Neural progenitor cell (in vitro differentiated cells): ENCODE results near the gene AGAP5. TPM values are rescaled to one million over a fixed set of nuclear protein-coding genes. Genes with fewer than 3 reads are reported as not detected.
"Not testable (repeated sequence)": the region's sequence is repeated elsewhere in the genome, so short reads cannot be mapped to it uniquely, and the experiment has no call there.

ENCODE experiments used
- DNase-seq: peaks from one replicate; pipeline ENCODE4 v3.0.0-alpha.2; 2016; ENCODE audit warnings: low spot score
- H2AFZ ChIP-seq: fragments of 200-600 bp; sonication (generic); replicated peaks from 2 replicates; pipeline ENCODE4 v1.6.1; 2016; ENCODE audit warnings: antibody characterized with exemption
- H3F3A ChIP-seq: fragments of 200-600 bp; sonication (generic); 2 replicates; pipeline ENCODE4 v1.6.1; 2016; ENCODE audit warnings: antibody characterized with exemption, low read depth
- H3K27ac ChIP-seq: fragments of 200-600 bp; sonication (generic); 2 replicates; pipeline ENCODE4 v1.5.1; 2016; ENCODE audit warnings: mild to moderate bottlenecking
- H3K27me3 ChIP-seq: fragments of 200-600 bp; sonication (generic); 2 replicates; pipeline ENCODE4 v1.6.1; 2016; ENCODE audit warnings: mild to moderate bottlenecking, moderate library complexity
- H3K36me3 ChIP-seq: fragments of 200-600 bp; sonication (generic); 2 replicates; pipeline ENCODE4 v1.5.1; 2016
- H3K4me1 ChIP-seq: fragments of 200-600 bp; sonication (generic); 2 replicates; pipeline ENCODE4 v1.6.1; 2016; ENCODE audit warnings: mixed run types
- H3K4me2 ChIP-seq: fragments of 200-600 bp; sonication (generic); 2 replicates; pipeline ENCODE4 v1.6.1; 2016
- H3K4me3 ChIP-seq: fragments of 200-600 bp; sonication (generic); 2 replicates; pipeline ENCODE4 v1.5.1; 2016
- H3K79me2 ChIP-seq: fragments of 200-600 bp; sonication (generic); 2 replicates; pipeline ENCODE4 v1.6.1; 2016; ENCODE audit warnings: low read depth
- H3K9ac ChIP-seq: fragments of 200-600 bp; sonication (generic); 2 replicates; pipeline ENCODE4 v1.6.1; 2016
- H3K9me3 ChIP-seq: fragments of 200-600 bp; sonication (generic); 2 replicates; pipeline ENCODE4 v1.5.1; 2016; ENCODE audit warnings: low read depth
- H4K20me1 ChIP-seq: fragments of 200-600 bp; sonication (generic); 2 replicates; pipeline ENCODE4 v1.6.1; 2016; ENCODE audit warnings: low read depth
- H3K27ac Mint-ChIP-seq: 3 replicates; pipeline ENCODE4 v1.8.0; 2021; ENCODE audit warnings: mixed read lengths
- H3K27me3 Mint-ChIP-seq: 2 replicates; pipeline ENCODE4 v1.8.0; 2022; ENCODE audit warnings: low read depth, mild to moderate bottlenecking, inconsistent platforms, moderate library complexity, mixed read lengths; ENCODE audit not compliant: insufficient read depth
- H3K36me3 Mint-ChIP-seq: 3 replicates; pipeline ENCODE4 v1.8.0; 2021; ENCODE audit warnings: mixed read lengths
- H3K4me1 Mint-ChIP-seq: 3 replicates; pipeline ENCODE4 v1.8.0; 2021; ENCODE audit warnings: mixed read lengths
- H3K4me3 Mint-ChIP-seq: 3 replicates; pipeline ENCODE4 v1.8.0; 2021; ENCODE audit warnings: mild to moderate bottlenecking, moderate library complexity, mixed read lengths
- H3K9me3 Mint-ChIP-seq: 3 replicates; pipeline ENCODE4 v1.8.0; 2020; ENCODE audit warnings: mixed read lengths
- EZH2 ChIP-seq: fragments of 200-600 bp; sonication (generic); IDR thresholded peaks from 2 replicates; pipeline ENCODE4 v1.6.1; 2017; ENCODE audit warnings: antibody characterized with exemption, mild to moderate bottlenecking, moderate library complexity
- EZH2phosphoT487 ChIP-seq: fragments of 200-600 bp; sonication (generic); IDR thresholded peaks from 2 replicates; pipeline ENCODE4 v1.6.1; 2017; ENCODE audit warnings: antibody characterized with exemption
- total RNA-seq: library from RNA; depleted of rRNA; stranded (reverse); fragments of >200 nt; gene quantifications from 2 replicates; pipeline ENCODE4 v1.2.3, GENCODE V29; 2015; ENCODE audit warnings: low replicate concordance
- TF ChIP-seq, protein P1 (sequence below): fragments of 200-600 bp; sonication (generic); IDR thresholded peaks from 2 replicates; pipeline ENCODE4 v1.5.1; 2017; ENCODE audit warnings: antibody characterized with exemption, mild to moderate bottlenecking

The AGAP5 gene
- 8.3 and 9.4 TPM in 2 replicates for total RNA-seq

DNA sequence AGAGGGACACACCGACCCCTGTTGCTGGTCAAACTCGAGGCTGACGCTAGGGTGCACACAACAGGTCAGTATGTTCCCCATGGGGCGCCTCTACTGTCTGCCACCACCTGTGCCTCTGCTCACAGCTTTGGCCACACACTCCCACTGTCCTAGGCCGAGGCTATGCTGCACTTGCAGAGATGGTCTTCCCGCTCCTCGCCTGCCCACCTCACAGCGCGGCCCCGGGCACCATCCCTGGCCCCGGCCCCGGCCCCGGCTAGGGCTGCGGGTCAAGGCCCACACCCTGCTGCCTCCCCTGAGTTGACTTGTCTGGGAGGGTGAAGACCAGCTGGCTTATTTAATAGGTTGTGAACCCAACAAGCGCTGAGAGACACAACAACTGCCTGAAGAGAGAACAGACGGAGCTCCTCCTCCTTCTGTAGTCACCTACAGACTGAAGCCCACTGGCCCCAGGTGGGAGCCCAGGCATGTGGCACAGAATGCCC lies at the start of gene AGAP5:
TSS of gene AGAP5 (minus strand) at position 435 of the 485 bp plus-strand sequence. CDS start at position 81, 354 bp downstream.
- H2AFZ ChIP-seq, H3K4me1 Mint-ChIP-seq, H3K4me1 ChIP-seq, H3K36me3 Mint-ChIP-seq, H4K20me1 ChIP-seq, H3K9me3 ChIP-seq, H3K36me3 ChIP-seq, H3K27ac Mint-ChIP-seq, H3K79me2 ChIP-seq, H3F3A ChIP-seq, H3K27ac ChIP-seq, H3K9me3 Mint-ChIP-seq, H3K4me3 ChIP-seq, H3K9ac ChIP-seq, H3K4me3 Mint-ChIP-seq, DNase-seq, H3K27me3 ChIP-seq, H3K4me2 ChIP-seq, H3K27me3 Mint-ChIP-seq: not testable (repeated sequence)

DNA sequence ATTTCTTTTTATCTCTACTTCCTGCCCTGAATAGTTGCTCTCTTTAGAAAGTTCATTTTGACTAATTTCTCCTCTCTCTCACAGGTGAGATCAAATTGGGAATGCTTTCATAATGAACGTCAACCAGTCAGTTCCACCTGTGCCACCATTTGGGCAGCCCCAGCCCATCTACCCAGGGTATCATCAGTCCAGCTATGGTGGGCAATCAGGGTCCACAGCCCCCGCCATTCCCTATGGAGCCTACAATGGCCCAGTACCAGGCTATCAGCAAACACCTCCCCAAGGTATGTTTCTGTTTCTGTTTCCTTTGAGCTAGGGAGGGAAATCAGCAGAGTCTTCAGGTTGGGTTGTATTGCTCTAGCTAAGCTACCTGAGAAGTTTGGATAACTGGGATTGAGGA lies 48.8 kb upstream of the AGAP5 start:
- Mint-ChIP-seq H3K4me1 (peaks cover 21% of the 10 kb centered on the region), H3K36me3 (peaks cover 9% of the 10 kb centered on the region), H3K27me3 (no peaks in the 10 kb centered on the region), H3K9me3 (no peaks in the 10 kb centered on the region), H3K4me3 (peak overlapping the region; percentile 18), H3K27ac (no peak overlapping the region)
- Histone ChIP-seq H3F3A (peaks cover 30% of the 10 kb centered on the region), H3K27me3 (no peaks in the 10 kb centered on the region), H3K4me3 (no peak overlapping the region), H3K79me2 (peaks cover 43% of the 10 kb centered on the region), H3K4me1 (peaks cover 6% of the 10 kb centered on the region), H3K27ac (no peak overlapping the region), H3K4me2 (no peak overlapping the region), H2AFZ (no peak overlapping the region), H3K36me3 (peaks cover under 1% of the 10 kb centered on the region), H3K9me3 (no peaks in the 10 kb centered on the region), H4K20me1 (peaks cover 5% of the 10 kb centered on the region), H3K9ac (no peak overlapping the region)
- TF ChIP-seq EZH2phosphoT487: no peak
- TF ChIP-seq EZH2: no peak
- TF ChIP-seq, protein P1, sequence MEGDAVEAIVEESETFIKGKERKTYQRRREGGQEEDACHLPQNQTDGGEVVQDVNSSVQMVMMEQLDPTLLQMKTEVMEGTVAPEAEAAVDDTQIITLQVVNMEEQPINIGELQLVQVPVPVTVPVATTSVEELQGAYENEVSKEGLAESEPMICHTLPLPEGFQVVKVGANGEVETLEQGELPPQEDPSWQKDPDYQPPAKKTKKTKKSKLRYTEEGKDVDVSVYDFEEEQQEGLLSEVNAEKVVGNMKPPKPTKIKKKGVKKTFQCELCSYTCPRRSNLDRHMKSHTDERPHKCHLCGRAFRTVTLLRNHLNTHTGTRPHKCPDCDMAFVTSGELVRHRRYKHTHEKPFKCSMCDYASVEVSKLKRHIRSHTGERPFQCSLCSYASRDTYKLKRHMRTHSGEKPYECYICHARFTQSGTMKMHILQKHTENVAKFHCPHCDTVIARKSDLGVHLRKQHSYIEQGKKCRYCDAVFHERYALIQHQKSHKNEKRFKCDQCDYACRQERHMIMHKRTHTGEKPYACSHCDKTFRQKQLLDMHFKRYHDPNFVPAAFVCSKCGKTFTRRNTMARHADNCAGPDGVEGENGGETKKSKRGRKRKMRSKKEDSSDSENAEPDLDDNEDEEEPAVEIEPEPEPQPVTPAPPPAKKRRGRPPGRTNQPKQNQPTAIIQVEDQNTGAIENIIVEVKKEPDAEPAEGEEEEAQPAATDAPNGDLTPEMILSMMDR: no peak
- DNase-seq: no peak

DNA sequence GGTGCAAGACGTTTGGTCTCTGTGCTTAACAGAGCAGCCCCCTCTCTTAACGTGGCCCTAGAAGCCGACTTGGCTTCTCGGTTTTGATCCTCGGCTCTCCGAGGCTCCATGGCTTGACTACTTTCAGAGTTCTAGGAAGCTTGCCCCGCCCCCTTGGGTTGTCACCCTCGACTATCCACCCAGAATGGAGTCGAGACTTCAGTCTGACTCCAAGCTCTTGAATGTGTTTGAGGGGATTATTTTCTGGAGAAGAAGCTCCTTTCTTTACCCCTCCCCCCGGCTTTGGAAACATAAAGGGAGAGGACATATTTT lies 46.7 kb upstream of the AGAP5 start:
- peaks cover 6% of the 10 kb centered on the region for H3K4me1 ChIP-seq
- H3K4me3 ChIP-seq: peak overlapping the region; percentile 70
- no peaks in the 10 kb centered on the region for H3K27me3 ChIP-seq
- Mint-ChIP-seq H3K4me1 (peaks cover 21% of the 10 kb centered on the region), H3K27ac (peak overlapping the region; percentile 99), H3K4me3 (peak overlapping the region; percentile 99), H3K36me3 (peaks cover 5% of the 10 kb centered on the region), H3K9me3 (no peaks in the 10 kb centered on the region), H3K27me3 (no peaks in the 10 kb centered on the region)
- H3K9me3 ChIP-seq: no peaks in the 10 kb centered on the region
- H3K4me2 ChIP-seq: peak overlapping the region; percentile 90
- no peaks in the 10 kb centered on the region for H3K36me3 ChIP-seq
- H3K9ac ChIP-seq: peak overlapping the region; percentile 80
- DNase-seq: peak; percentile 85
- TF ChIP-seq, protein P1: no peak
- no peak for TF ChIP-seq EZH2phosphoT487
- no peak for TF ChIP-seq EZH2
- H3F3A ChIP-seq: peaks cover 30% of the 10 kb centered on the region
- H2AFZ ChIP-seq: peak overlapping the region; percentile 96
- no peaks in the 10 kb centered on the region for H4K20me1 ChIP-seq
- H3K27ac ChIP-seq: peak overlapping the region; percentile 89
- peaks cover 46% of the 10 kb centered on the region for H3K79me2 ChIP-seq

DNA sequence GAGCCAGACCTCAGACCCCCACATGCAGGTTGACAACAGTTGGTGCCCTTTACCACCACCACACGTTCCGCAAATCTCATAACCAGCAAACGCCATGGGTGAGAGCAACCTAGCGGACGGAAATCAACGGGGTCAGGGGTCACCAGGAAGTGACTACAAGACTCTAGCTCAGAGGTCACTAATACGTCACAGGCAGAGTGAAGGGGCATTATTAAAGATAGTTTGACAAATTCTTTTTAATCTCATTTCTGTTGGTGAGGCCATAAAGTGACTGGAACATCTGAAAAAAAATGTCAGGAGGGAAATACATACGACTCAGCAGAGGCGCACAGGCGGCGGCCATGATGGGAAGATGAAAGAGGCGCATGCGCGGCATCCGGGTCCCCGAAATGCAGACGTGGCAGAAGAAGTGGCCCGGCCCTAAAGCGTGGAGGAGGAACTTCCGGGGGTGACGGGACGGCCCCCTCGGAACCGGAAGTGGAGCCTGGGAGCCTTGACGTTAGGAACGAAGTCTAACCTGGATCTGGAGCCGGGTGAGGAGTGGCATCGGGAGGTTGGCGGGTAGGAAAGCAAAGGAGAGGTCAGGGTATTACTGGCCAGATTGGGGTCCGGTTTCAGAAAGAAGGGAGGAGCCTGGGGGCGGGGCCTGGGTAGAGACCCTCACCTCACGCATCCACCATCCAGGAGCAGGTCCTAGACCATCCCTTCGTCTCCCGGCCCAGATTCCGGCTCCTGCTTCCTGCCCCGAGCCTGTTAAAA lies 46.2 kb upstream of the AGAP5 start, which contains the start of gene SEC24C:
TSS of gene SEC24C (plus strand) at position 468 of the 759 bp plus-strand sequence. CDS start 2,461 bp downstream, outside the sequence.
- Histone ChIP-seq H4K20me1 (no peaks in the 10 kb centered on the region), H3K4me1 (peaks cover 6% of the 10 kb centered on the region), H3K9ac (peak within 1 kb of the TSS; percentile 80), H3K27ac (peak within 1 kb of the TSS; percentile 89), H3K9me3 (no peaks in the 10 kb centered on the region), H2AFZ (peak within 1 kb of the TSS; percentile 96), H3K4me3 (peak within 1 kb of the TSS; percentile 70), H3F3A (peaks cover 30% of the 10 kb centered on the region), H3K36me3 (no peaks in the 10 kb centered on the region), H3K4me2 (peak within 1 kb of the TSS; percentile 90), H3K27me3 (no peaks in the 10 kb centered on the region), H3K79me2 (peaks cover 46% of the 10 kb centered on the region)
- DNase-seq: peak; percentile 95
- H3K36me3 Mint-ChIP-seq: peaks cover 2% of the 10 kb centered on the region
- H3K4me3 Mint-ChIP-seq: peak within 1 kb of the TSS; percentile 99
- peaks cover 21% of the 10 kb centered on the region for H3K4me1 Mint-ChIP-seq
- no peaks in the 10 kb centered on the region for H3K9me3 Mint-ChIP-seq
- TF ChIP-seq EZH2phosphoT487 (no peak), EZH2 (no peak)
- TF ChIP-seq, protein P1: no peak
- no peaks in the 10 kb centered on the region for H3K27me3 Mint-ChIP-seq
- H3K27ac Mint-ChIP-seq: peak within 1 kb of the TSS; percentile 99
